GM12801 (cell line): ENCODE results near the gene FNDC3B.

Experiments
- CTCF ChIP-seq: IDR thresholded peaks from one replicate; pipeline ENCODE4 v1.5.1; 2011; ENCODE audit warnings: control low read depth; ENCODE audit not compliant: insufficient read length; ENCODE audit errors: extremely low read depth

FNDC3B gene

GRCh38 chr3:172007065-172007370, 32.4 kb upstream of the FNDC3B start:
- no peak for TF ChIP-seq CTCF

- TF ChIP-seq CTCF, result no peak
Measured at GRCh38 chr3:172009803-172010202, 29.6 kb upstream of the FNDC3B start.

- no peak for TF ChIP-seq CTCF
Measured at GRCh38 chr3:172012775-172013174, 26.6 kb upstream of the FNDC3B start.

- TF ChIP-seq CTCF, result no peak
Measured at GRCh38 chr3:172014145-172014544, 25.2 kb upstream of the FNDC3B start.

GRCh38 chr3:172018364-172018763, 21.0 kb upstream of the FNDC3B start:
- no peak for TF ChIP-seq CTCF

- TF ChIP-seq CTCF, result no peak
Measured at GRCh38 chr3:172020763-172021162, 18.6 kb upstream of the FNDC3B start.

- TF ChIP-seq CTCF, result no peak
Measured at GRCh38 chr3:172021164-172021563, 18.2 kb upstream of the FNDC3B start.

GRCh38 chr3:172021859-172022258, 17.5 kb upstream of the FNDC3B start:
- no peak for TF ChIP-seq CTCF
